Suprapubic skin (tissue), 4 donors: ENCODE results near the gene CAMK4. TPM values are rescaled to one million over a fixed set of nuclear protein-coding genes. Genes with fewer than 3 reads are reported as not detected.

Experiments used
- DNase-seq, 2 donors: peaks; one replicate each; pipeline ENCODE4 v3.0.0-alpha.2; 2019; ENCODE audit warnings: low spot score in 2 of 2
- H3K27ac ChIP-seq: fragments of 200-600 bp; sonication (generic); one replicate; pipeline ENCODE4 v1.5.1; 2019
- H3K27me3 ChIP-seq: fragments of 200-600 bp; sonication (generic); one replicate; pipeline ENCODE4 v1.5.1; 2019
- H3K36me3 ChIP-seq: fragments of 200-600 bp; sonication (generic); one replicate; pipeline ENCODE4 v1.5.1; 2019
- H3K4me1 ChIP-seq: fragments of 200-600 bp; sonication (generic); one replicate; pipeline ENCODE4 v1.5.1; 2019
- H3K4me3 ChIP-seq: fragments of 200-600 bp; sonication (generic); one replicate; pipeline ENCODE4 v1.5.1; 2019; ENCODE audit warnings: mild to moderate bottlenecking
- H3K9me3 ChIP-seq: fragments of 200-600 bp; sonication (generic); one replicate; pipeline ENCODE4 v1.5.1; 2019
- CTCF ChIP-seq, 2 donors: fragments of 200-600 bp in 1 of 2; fragments of 450-650 bp in 1 of 2; sonication (generic) in 1 of 2; IDR thresholded peaks; one replicate each; pipeline ENCODE4 v1.5.1; 2016 to 2019; ENCODE audit warnings: antibody characterized with exemption in 2 of 2, mild to moderate bottlenecking in 1 of 2, moderate library complexity in 1 of 2
- EP300 ChIP-seq: sonication (generic); formaldehyde crosslinking; IDR thresholded peaks from one replicate; pipeline ENCODE4 v1.6.1; 2017; ENCODE audit warnings: antibody characterized with exemption
- POLR2A ChIP-seq, 2 donors: fragments of 450-650 bp; IDR thresholded peaks; one replicate each; pipeline ENCODE4 v1.6.1; 2017; ENCODE audit warnings: antibody characterized with exemption in 2 of 2, mild to moderate bottlenecking in 2 of 2, moderate library complexity in 2 of 2
- POLR2AphosphoS5 ChIP-seq, 3 donors: sonication (generic); formaldehyde crosslinking; IDR thresholded peaks; one replicate each; pipeline ENCODE4 v1.6.1; 2017; ENCODE audit warnings: antibody characterized with exemption in 3 of 3
- WGBS: methylation state at CpG from one replicate; pipeline ENCODE4 v1.1.5; 2018; 5-methylcytosine and 5-hydroxymethylcytosine counted together
- total RNA-seq, 4 donors: library from RNA; depleted of rRNA; stranded (reverse); fragments of >200 nt; gene quantifications; one replicate each; pipeline ENCODE4 v1.1.0, GENCODE V29; 2016

The CAMK4 gene
- total RNA-seq, 4 donors from 2014 or later, result 0.05 to 2.6 (median 0.21) TPM; not detected in 1

GRCh38 chr5:111375645-111376044, 151.5 kb downstream of the CAMK4 start:
- H3K27me3 ChIP-seq, result no peaks in the 10 kb centered on the region
- H3K4me1 ChIP-seq, result no peaks in the 10 kb centered on the region
- WGBS, result 87% methylated on average over 2 of the region's 2 CpGs
- H3K9me3 ChIP-seq, result no peaks in the 10 kb centered on the region
- TF ChIP-seq POLR2A (IDR thresholded peaks at IDR 0.05), result no peak
- no peak for TF ChIP-seq EP300
- TF ChIP-seq POLR2AphosphoS5 (IDR thresholded peaks at IDR 0.05), result no peak
- TF ChIP-seq CTCF (IDR thresholded peaks at IDR 0.05), result no peak
- H3K36me3 ChIP-seq, result no peaks in the 10 kb centered on the region
- H3K27ac ChIP-seq, result no peak overlapping the region
- no peak for DNase-seq
- no peak overlapping the region for H3K4me3 ChIP-seq

GRCh38 chr5:111377306-111377705, 153.1 kb downstream of the CAMK4 start:
- no peaks in the 10 kb centered on the region for H3K36me3 ChIP-seq

GRCh38 chr5:111379391-111379816, 155.2 kb downstream of the CAMK4 start:
- H3K4me3 ChIP-seq, result no peak overlapping the region
- no peaks in the 10 kb centered on the region for H3K27me3 ChIP-seq
- DNase-seq, result no peak
- no peaks in the 10 kb centered on the region for H3K4me1 ChIP-seq
- H3K9me3 ChIP-seq, result no peaks in the 10 kb centered on the region
- no peak overlapping the region for H3K27ac ChIP-seq
- H3K36me3 ChIP-seq, result no peaks in the 10 kb centered on the region
- TF ChIP-seq POLR2AphosphoS5 (IDR thresholded peaks at IDR 0.05), result no peak
- TF ChIP-seq CTCF (IDR thresholded peaks at IDR 0.05), result no peak
- TF ChIP-seq POLR2A (IDR thresholded peaks at IDR 0.05), result no peak
- TF ChIP-seq EP300, result no peak

More at GRCh38 chr5:111377306-111377705, 153.1 kb downstream of the CAMK4 start:
- Histone ChIP-seq H3K9me3 (no peaks in the 10 kb centered on the region), H3K4me3 (no peak overlapping the region), H3K27me3 (no peaks in the 10 kb centered on the region), H3K4me1 (no peaks in the 10 kb centered on the region), H3K27ac (no peak overlapping the region)
- DNase-seq, result no peak
- TF ChIP-seq EP300 (no peak), POLR2AphosphoS5 (IDR thresholded peaks at IDR 0.05) (no peak), CTCF (IDR thresholded peaks at IDR 0.05) (no peak), POLR2A (IDR thresholded peaks at IDR 0.05) (no peak)

GRCh38 chr5:111383288-111383970, 159.2 kb downstream of the CAMK4 start:
- WGBS, result 84% methylated on average over 6 of the region's 6 CpGs
- H3K27me3 ChIP-seq, result no peaks in the 10 kb centered on the region
- no peak for DNase-seq

More at GRCh38 chr5:111383288-111383970, 159.2 kb downstream of the CAMK4 start:
- Histone ChIP-seq H3K36me3 (no peaks in the 10 kb centered on the region), H3K27ac (no peak overlapping the region), H3K4me3 (no peak overlapping the region), H3K4me1 (no peaks in the 10 kb centered on the region), H3K9me3 (no peaks in the 10 kb centered on the region)
- TF ChIP-seq CTCF (IDR thresholded peaks at IDR 0.05) (no peak), POLR2A (IDR thresholded peaks at IDR 0.05) (no peak), POLR2AphosphoS5 (IDR thresholded peaks at IDR 0.05) (no peak), EP300 (no peak)
